ENCODE measurements around the gene SYTL1. TPM values are rescaled to one million over a fixed set of nuclear protein-coding genes. Genes with fewer than 3 reads are reported as not detected.
A peak's percentile ranks its signal among the peaks of the same experiment; 100 is the strongest.

Gene SYTL1
- total and polyA plus RNA-seq, 9 of the 15 experiments (the other 6 are each of a cell fraction or from before 2014, with no cell fraction given): 0.04 to 9.3 (median 1.7) TPM

DNA sequence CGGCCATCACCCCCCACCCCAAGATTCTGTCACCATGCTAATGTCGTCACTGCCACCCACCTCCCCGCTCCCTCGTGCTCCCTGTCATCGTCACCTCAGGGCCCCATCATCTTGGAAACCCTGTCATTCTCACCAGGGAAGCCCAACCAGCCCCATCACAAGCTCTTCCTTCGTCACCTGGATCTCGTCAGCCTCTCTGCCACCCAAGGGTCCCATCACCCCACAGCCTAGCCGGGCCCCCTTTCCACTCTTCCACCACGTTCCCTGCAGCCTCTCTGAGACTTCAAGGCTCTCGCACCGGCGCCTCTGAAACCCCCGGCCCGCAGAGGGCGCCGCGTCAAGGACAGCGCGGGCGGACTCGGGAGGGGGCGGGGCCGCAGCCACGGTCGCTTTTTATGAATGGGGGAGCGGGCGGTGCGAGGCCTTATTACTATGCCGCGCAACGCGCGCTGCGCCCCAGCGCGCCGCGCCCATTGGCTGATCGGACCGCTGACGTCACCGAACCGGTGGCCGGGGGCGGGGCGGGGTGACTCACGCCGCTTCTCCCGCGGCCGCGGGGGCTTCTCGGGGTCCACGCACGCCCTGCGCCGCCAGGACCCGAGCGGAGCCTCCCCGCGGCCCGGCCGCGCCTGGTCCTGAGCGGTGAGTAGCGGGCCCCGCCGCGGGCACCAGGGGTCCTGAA, 50.4 kb downstream of the SYTL1 start, which contains the start of gene GPR3 (continued):
- TF ChIP-seq RBM39 (optimal IDR thresholded peaks at IDR 0.05; ENCODE audit: low read depth, low read length): no peak
- TF ChIP-seq CHCHD3 (CRISPR knock-in tag; IDR thresholded peaks at IDR 0.05): no peak
- TF ChIP-seq, protein P1, sequence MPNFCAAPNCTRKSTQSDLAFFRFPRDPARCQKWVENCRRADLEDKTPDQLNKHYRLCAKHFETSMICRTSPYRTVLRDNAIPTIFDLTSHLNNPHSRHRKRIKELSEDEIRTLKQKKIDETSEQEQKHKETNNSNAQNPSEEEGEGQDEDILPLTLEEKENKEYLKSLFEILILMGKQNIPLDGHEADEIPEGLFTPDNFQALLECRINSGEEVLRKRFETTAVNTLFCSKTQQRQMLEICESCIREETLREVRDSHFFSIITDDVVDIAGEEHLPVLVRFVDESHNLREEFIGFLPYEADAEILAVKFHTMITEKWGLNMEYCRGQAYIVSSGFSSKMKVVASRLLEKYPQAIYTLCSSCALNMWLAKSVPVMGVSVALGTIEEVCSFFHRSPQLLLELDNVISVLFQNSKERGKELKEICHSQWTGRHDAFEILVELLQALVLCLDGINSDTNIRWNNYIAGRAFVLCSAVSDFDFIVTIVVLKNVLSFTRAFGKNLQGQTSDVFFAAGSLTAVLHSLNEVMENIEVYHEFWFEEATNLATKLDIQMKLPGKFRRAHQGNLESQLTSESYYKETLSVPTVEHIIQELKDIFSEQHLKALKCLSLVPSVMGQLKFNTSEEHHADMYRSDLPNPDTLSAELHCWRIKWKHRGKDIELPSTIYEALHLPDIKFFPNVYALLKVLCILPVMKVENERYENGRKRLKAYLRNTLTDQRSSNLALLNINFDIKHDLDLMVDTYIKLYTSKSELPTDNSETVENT (CRISPR knock-in tag; IDR thresholded peaks at IDR 0.05): no peak
- no peak for TF ChIP-seq HINFP (tag; conservative IDR thresholded peaks at IDR 0.05; ENCODE audit: low read depth)
- TF ChIP-seq, protein P2, sequence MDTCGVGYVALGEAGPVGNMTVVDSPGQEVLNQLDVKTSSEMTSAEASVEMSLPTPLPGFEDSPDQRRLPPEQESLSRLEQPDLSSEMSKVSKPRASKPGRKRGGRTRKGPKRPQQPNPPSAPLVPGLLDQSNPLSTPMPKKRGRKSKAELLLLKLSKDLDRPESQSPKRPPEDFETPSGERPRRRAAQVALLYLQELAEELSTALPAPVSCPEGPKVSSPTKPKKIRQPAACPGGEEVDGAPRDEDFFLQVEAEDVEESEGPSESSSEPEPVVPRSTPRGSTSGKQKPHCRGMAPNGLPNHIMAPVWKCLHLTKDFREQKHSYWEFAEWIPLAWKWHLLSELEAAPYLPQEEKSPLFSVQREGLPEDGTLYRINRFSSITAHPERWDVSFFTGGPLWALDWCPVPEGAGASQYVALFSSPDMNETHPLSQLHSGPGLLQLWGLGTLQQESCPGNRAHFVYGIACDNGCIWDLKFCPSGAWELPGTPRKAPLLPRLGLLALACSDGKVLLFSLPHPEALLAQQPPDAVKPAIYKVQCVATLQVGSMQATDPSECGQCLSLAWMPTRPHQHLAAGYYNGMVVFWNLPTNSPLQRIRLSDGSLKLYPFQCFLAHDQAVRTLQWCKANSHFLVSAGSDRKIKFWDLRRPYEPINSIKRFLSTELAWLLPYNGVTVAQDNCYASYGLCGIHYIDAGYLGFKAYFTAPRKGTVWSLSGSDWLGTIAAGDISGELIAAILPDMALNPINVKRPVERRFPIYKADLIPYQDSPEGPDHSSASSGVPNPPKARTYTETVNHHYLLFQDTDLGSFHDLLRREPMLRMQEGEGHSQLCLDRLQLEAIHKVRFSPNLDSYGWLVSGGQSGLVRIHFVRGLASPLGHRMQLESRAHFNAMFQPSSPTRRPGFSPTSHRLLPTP (IDR thresholded peaks at IDR 0.05; ENCODE audit: borderline replicate concordance, extremely low read depth, insufficient read length): no peak
- peak; percentile 19; the same call in 1 of the 2 replicates for TF ChIP-seq TCF7 (IDR thresholded peaks at IDR 0.05; ENCODE audit: borderline replicate concordance)
- TF ChIP-seq ZFP1 (CRISPR knock-in tag; IDR thresholded peaks at IDR 0.05): no peak
- TF ChIP-seq ZEB2 (IDR thresholded peaks at IDR 0.05): no peak
- TF ChIP-seq, protein P3, sequence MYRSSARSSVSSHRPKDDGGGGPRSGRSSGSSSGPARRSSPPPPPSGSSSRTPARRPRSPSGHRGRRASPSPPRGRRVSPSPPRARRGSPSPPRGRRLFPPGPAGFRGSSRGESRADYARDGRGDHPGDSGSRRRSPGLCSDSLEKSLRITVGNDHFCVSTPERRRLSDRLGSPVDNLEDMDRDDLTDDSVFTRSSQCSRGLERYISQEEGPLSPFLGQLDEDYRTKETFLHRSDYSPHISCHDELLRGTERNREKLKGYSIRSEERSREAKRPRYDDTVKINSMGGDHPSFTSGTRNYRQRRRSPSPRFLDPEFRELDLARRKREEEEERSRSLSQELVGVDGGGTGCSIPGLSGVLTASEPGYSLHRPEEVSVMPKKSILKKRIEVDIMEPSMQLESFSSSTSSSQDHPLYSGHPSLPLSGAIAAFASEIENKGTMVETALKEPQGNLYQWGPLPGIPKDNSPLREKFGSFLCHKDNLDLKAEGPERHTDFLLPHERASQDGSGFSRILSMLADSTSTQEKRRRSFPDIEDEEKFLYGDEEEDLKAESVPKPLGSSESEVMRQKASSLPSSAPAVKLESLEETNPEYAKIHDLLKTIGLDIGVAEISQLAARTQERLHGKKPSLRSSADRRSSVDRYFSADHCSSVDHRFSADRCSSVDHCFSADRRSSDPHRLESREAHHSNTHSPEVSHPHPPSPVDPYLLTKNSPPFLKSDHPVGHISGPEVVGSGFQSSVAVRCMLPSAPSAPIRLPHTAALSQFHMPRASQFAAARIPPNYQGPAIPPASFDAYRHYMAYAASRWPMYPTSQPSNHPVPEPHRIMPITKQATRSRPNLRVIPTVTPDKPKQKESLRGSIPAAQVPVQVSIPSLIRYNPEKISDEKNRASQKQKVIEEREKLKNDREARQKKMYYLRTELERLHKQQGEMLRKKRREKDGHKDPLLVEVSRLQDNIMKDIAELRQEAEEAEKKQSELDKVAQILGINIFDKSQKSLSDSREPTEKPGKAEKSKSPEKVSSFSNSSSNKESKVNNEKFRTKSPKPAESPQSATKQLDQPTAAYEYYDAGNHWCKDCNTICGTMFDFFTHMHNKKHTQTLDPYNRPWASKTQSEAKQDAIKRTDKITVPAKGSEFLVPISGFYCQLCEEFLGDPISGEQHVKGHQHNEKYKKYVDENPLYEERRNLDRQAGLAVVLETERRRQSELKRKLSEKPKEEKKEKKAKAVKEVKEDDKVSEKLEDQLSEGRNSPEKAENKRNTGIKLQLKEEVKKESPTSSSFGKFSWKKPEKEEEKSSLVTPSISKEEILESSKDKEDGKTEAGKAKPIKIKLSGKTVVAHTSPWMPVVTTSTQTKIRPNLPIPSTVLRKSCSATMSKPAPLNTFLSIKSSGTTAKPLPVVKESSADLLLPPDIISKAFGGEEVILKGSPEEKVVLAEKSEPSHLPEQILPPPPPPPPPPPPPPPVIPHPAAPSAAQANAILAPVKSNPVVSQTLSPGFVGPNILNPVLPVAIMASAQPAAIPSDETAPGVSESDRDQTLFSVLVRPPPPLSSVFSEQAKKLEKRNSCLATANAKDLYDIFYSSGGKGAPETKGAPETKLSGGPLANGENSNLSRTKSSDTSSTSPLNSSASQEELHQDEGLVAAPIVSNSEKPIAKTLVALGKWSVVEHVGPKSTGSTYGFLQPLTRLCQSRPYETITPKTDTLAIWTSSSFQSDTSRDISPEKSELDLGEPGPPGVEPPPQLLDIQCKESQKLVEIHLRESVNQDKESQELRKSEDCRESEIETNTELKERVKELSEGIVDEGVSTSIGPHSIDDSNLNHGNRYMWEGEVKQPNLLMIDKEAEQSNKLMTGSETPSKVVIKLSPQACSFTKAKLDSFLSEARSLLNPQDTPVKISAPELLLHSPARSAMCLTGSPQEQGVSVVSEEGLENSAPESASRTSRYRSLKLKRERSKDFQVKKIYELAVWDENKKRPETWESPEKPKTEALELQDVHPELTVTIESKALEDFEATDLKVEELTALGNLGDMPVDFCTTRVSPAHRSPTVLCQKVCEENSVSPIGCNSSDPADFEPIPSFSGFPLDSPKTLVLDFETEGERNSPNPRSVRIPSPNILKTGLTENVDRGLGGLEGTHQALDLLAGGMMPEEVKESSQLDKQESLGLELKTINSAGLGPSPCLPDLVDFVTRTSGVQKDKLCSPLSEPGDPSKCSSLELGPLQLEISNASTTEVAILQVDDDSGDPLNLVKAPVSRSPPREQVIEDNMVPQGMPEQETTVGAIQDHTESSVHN (IDR thresholded peaks at IDR 0.05; ENCODE audit: borderline replicate concordance in 1 of 2, low read depth in 1 of 2): no peak

Data from K562 (cell line).